HepG2 (cell line): ENCODE data around the gene SOAT2. TPM values are rescaled to one million over a fixed set of nuclear protein-coding genes. Genes with fewer than 3 reads are reported as not detected.

Source experiments
- CREB1 ChIP-seq, 2 experiments: fragments of 450-650 bp in 1 of 2; IDR thresholded peaks; 2 replicates each; pipeline ENCODE4 v1.6.1; 2016 to 2017; ENCODE audit warnings: control low read depth in 1 of 2, mild to moderate bottlenecking in 1 of 2, missing compliant biosample characterization in 1 of 2, missing genetic modification characterization in 1 of 2
- CREM ChIP-seq, 2 experiments: sonication (generic) in 1 of 2; formaldehyde crosslinking in 1 of 2; IDR thresholded peaks; 2 replicates each; pipeline versions ENCODE4 v1.4.0 to v1.6.1; 2016 to 2020; ENCODE audit warnings: antibody characterized with exemption in 1 of 2, mild to moderate bottlenecking in 1 of 2, missing genetic modification reagents in 1 of 2
- EEA1 ChIP-seq: sonication (generic); formaldehyde crosslinking; IDR thresholded peaks from 2 replicates; pipeline ENCODE4 v1.5.1; 2020; ENCODE audit warnings: mild to moderate bottlenecking, missing genetic modification reagents, borderline replicate concordance
- FOSL2 ChIP-seq: sonication (generic); formaldehyde crosslinking; IDR thresholded peaks from 2 replicates; pipeline ENCODE4 v1.4.0; 2020; ENCODE audit warnings: missing genetic modification reagents
- FOXM1 ChIP-seq: sonication (generic); formaldehyde crosslinking; IDR thresholded peaks from 2 replicates; pipeline ENCODE4 v1.5.0; 2020; ENCODE audit warnings: missing genetic modification reagents
- KDM4B ChIP-seq: sonication (generic); formaldehyde crosslinking; IDR thresholded peaks from 2 replicates; pipeline ENCODE4 v1.4.0; 2020; ENCODE audit warnings: missing genetic modification reagents
- MAF1 ChIP-seq: sonication (generic); formaldehyde crosslinking; IDR thresholded peaks from 2 replicates; pipeline ENCODE4 v1.5.0; 2020; ENCODE audit warnings: missing genetic modification reagents, borderline replicate concordance
- MTF2 ChIP-seq: sonication (generic); formaldehyde crosslinking; IDR thresholded peaks from 2 replicates; pipeline ENCODE4 v1.5.0; 2020; ENCODE audit warnings: missing genetic modification reagents, borderline replicate concordance
- PCBP1 ChIP-seq: fragments of 200-400 bp; formaldehyde crosslinking; IDR thresholded peaks from 2 replicates; pipeline ENCODE4 v1.6.1; 2017; ENCODE audit warnings: mild to moderate bottlenecking, low read depth, low read length, borderline replicate concordance
- TAF1 ChIP-seq: sonication (generic); formaldehyde crosslinking; IDR thresholded peaks from 2 replicates; pipeline ENCODE4 v1.4.0; 2020; ENCODE audit warnings: missing genetic modification reagents
- ZBTB3 ChIP-seq: sonication (generic); formaldehyde crosslinking; IDR thresholded peaks from 2 replicates; pipeline ENCODE4 v1.4.0; 2020; ENCODE audit warnings: low read depth, mild to moderate bottlenecking, moderate library complexity, missing genetic modification reagents, borderline replicate concordance
- ZMYM2 ChIP-seq: sonication (generic); formaldehyde crosslinking; IDR thresholded peaks from 2 replicates; pipeline ENCODE4 v1.8.0; 2022; ENCODE audit warnings: mild to moderate bottlenecking, missing genetic modification reagents
- ZNF333 ChIP-seq: sonication (generic); formaldehyde crosslinking; IDR thresholded peaks from 2 replicates; pipeline ENCODE4 v1.4.0; 2020; ENCODE audit warnings: mild to moderate bottlenecking, missing genetic modification reagents, borderline replicate concordance
- ZNF337 ChIP-seq: sonication (generic); formaldehyde crosslinking; IDR thresholded peaks from 2 replicates; pipeline ENCODE4 v1.5.1; 2020; ENCODE audit warnings: missing genetic modification reagents, low read depth, mild to moderate bottlenecking, borderline replicate concordance
- ZNF431 ChIP-seq: sonication (generic); formaldehyde crosslinking; IDR thresholded peaks from 2 replicates; pipeline ENCODE4 v1.9.0; 2022; ENCODE audit warnings: missing genetic modification reagents, low read depth, mild to moderate bottlenecking, borderline replicate concordance
- ZNF652 ChIP-seq: IDR thresholded peaks from 2 replicates; pipeline ENCODE4 v1.6.1; 2016; ENCODE audit warnings: low read depth, borderline replicate concordance
- ZNF709 ChIP-seq: sonication (generic); formaldehyde crosslinking; IDR thresholded peaks from 2 replicates; pipeline ENCODE4 v1.5.0; 2020; ENCODE audit warnings: mild to moderate bottlenecking, missing genetic modification reagents
- ZNF749 ChIP-seq: sonication (generic); formaldehyde crosslinking; IDR thresholded peaks from 2 replicates; pipeline ENCODE4 v1.8.0; 2022; ENCODE audit warnings: mild to moderate bottlenecking, missing genetic modification reagents, moderate library complexity, borderline replicate concordance
- polyA plus RNA-seq, 8 experiments: library from polyadenylated mRNA; depleted of rRNA in 3 of 8; stranded (reverse) in 7 of 8; unstranded in 1 of 8; fragments of >200 nt; fragmentation: Illumina TruSeq in 4 of 8; extraction: Trizol in 4 of 8; gene quantifications; 2 replicates each; pipeline versions ENCODE4 v1.2.1 to v1.2.3, GENCODE V29; 2011 to 2016; ENCODE audit warnings: low read depth in 4 of 8, missing spikeins in 1 of 8, mixed read lengths in 1 of 8; ENCODE audit not compliant: insufficient read depth in 1 of 8
- total RNA-seq, 5 experiments: library from RNA; depleted of rRNA; stranded (reverse); fragments of >200 nt; fragmentation: Illumina TruSeq; extraction: Trizol; gene quantifications; 2 replicates each; pipeline ENCODE4 v1.2.3, GENCODE V29; 2016; ENCODE audit warnings: low read depth in 1 of 5
- TF ChIP-seq, protein P1 (sequence below): sonication (generic); formaldehyde crosslinking; conservative IDR thresholded peaks from 2 replicates; pipeline ENCODE4 v1.4.0; 2020; ENCODE audit warnings: missing genetic modification reagents
- TF ChIP-seq, protein P2 (sequence below): fragments of 450-650 bp; IDR thresholded peaks from 2 replicates; pipeline ENCODE4 v1.6.1; 2017
- TF ChIP-seq, protein P3 (sequence below): IDR thresholded peaks from 2 replicates; pipeline ENCODE4 v1.6.1; 2016; ENCODE audit warnings: low read depth, missing genetic modification reagents, missing compliant biosample characterization

Gene SOAT2
- total and polyA plus RNA-seq, 2 of the 13 experiments (the other 11 are each of a cell fraction or from before 2014, with no cell fraction given), result 14.9 to 108 TPM

DNA sequence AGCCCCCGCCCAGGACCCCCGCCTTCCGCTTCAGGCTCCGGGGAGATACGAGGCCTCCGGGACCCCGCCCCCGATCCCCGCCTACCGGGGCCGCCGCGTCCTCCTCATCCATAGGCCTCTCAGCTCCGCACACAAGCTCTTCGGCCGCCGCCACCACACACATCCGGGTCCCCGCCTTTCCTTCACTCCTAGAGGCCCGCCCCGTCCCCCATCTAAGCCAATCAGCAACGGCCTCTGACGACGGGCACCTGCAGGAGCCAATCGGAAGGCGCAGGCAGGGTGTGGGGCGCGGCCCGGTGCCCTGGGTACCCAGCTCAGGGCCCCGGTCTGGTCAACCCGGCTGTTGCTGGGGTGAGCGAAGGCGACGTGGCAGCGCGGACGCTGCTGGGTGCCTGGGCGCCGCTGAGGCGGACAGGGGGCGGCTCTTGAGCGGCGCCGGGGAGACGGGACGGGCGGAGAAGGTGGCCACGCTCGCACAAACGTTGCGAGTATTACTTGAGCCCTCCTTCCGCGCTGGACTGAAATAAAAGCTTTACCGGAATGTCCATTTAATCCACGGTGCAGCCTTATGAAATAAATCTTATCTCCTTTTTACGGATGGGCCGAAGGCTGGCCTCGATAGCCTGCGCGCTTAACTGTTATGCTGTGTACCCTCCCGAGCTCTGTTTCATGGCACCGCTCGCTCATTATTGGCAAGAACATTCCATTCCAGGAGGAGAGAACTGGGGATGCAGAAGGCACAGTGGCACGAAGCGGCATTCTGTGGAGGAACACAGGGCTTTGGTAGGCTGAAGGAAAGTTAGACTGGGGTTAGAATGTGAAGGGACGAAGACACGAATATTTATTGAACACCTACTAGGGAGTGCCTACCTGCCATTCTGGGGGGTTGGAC, 23.8 kb upstream of the SOAT2 start, which contains the start of gene SPRYD3 (continued):
- no peak for TF ChIP-seq MTF2
- peak; percentile 92 for TF ChIP-seq ZNF709 (CRISPR knock-in tag)
- no peak for TF ChIP-seq ZNF652 (CRISPR knock-in tag)
- TF ChIP-seq KDM4B, result no peak
- TF ChIP-seq ZMYM2, result no peak
- peak; percentile 45; the same call in 1 of the 2 replicates for TF ChIP-seq FOSL2
- no peak for TF ChIP-seq EEA1 (CRISPR knock-in tag)
- no peak for TF ChIP-seq PCBP1
- 0 out of 2 replicates have a peak, but pooled peaks have one; percentile 23 for TF ChIP-seq ZNF333 (CRISPR knock-in tag)
- peak; percentile 17; the same call in 1 of the 2 replicates for TF ChIP-seq CREM (IDR thresholded peaks at IDR 0.05)
- TF ChIP-seq CREM (CRISPR knock-in tag; IDR thresholded peaks at IDR 0.05), result no peak
- TF ChIP-seq ZBTB3, result no peak
- no peak for TF ChIP-seq ZNF337 (CRISPR knock-in tag)
- TF ChIP-seq TAF1 (CRISPR knock-in tag), result peak; percentile 91
- TF ChIP-seq CREB1 (IDR thresholded peaks at IDR 0.05), result peak; percentile 76
- TF ChIP-seq CREB1 (CRISPR knock-in tag; IDR thresholded peaks at IDR 0.05), result peak; percentile 69
- no peak for TF ChIP-seq FOXM1 (CRISPR knock-in tag)
- TF ChIP-seq, protein P1, sequence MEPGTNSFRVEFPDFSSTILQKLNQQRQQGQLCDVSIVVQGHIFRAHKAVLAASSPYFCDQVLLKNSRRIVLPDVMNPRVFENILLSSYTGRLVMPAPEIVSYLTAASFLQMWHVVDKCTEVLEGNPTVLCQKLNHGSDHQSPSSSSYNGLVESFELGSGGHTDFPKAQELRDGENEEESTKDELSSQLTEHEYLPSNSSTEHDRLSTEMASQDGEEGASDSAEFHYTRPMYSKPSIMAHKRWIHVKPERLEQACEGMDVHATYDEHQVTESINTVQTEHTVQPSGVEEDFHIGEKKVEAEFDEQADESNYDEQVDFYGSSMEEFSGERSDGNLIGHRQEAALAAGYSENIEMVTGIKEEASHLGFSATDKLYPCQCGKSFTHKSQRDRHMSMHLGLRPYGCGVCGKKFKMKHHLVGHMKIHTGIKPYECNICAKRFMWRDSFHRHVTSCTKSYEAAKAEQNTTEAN (CRISPR knock-in tag), result peak; percentile 8; the same call in 1 of the 2 replicates
- TF ChIP-seq ZNF431 (CRISPR knock-in tag), result no peak
- no peak; the same call in 1 of the 2 replicates for TF ChIP-seq MAF1
- TF ChIP-seq ZNF749 (CRISPR knock-in tag), result no peak
- TF ChIP-seq, protein P2, sequence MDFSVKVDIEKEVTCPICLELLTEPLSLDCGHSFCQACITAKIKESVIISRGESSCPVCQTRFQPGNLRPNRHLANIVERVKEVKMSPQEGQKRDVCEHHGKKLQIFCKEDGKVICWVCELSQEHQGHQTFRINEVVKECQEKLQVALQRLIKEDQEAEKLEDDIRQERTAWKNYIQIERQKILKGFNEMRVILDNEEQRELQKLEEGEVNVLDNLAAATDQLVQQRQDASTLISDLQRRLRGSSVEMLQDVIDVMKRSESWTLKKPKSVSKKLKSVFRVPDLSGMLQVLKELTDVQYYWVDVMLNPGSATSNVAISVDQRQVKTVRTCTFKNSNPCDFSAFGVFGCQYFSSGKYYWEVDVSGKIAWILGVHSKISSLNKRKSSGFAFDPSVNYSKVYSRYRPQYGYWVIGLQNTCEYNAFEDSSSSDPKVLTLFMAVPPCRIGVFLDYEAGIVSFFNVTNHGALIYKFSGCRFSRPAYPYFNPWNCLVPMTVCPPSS, result no peak
- TF ChIP-seq, protein P3, sequence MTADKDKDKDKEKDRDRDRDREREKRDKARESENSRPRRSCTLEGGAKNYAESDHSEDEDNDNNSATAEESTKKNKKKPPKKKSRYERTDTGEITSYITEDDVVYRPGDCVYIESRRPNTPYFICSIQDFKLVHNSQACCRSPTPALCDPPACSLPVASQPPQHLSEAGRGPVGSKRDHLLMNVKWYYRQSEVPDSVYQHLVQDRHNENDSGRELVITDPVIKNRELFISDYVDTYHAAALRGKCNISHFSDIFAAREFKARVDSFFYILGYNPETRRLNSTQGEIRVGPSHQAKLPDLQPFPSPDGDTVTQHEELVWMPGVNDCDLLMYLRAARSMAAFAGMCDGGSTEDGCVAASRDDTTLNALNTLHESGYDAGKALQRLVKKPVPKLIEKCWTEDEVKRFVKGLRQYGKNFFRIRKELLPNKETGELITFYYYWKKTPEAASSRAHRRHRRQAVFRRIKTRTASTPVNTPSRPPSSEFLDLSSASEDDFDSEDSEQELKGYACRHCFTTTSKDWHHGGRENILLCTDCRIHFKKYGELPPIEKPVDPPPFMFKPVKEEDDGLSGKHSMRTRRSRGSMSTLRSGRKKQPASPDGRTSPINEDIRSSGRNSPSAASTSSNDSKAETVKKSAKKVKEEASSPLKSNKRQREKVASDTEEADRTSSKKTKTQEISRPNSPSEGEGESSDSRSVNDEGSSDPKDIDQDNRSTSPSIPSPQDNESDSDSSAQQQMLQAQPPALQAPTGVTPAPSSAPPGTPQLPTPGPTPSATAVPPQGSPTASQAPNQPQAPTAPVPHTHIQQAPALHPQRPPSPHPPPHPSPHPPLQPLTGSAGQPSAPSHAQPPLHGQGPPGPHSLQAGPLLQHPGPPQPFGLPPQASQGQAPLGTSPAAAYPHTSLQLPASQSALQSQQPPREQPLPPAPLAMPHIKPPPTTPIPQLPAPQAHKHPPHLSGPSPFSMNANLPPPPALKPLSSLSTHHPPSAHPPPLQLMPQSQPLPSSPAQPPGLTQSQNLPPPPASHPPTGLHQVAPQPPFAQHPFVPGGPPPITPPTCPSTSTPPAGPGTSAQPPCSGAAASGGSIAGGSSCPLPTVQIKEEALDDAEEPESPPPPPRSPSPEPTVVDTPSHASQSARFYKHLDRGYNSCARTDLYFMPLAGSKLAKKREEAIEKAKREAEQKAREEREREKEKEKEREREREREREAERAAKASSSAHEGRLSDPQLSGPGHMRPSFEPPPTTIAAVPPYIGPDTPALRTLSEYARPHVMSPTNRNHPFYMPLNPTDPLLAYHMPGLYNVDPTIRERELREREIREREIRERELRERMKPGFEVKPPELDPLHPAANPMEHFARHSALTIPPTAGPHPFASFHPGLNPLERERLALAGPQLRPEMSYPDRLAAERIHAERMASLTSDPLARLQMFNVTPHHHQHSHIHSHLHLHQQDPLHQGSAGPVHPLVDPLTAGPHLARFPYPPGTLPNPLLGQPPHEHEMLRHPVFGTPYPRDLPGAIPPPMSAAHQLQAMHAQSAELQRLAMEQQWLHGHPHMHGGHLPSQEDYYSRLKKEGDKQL (CRISPR knock-in tag), result no peak
